ENCODE results near the gene PRPF38B.
A peak's percentile ranks its signal among the peaks of the same experiment; 100 is the strongest.
"Not testable (repeated sequence)": the region's sequence is repeated elsewhere in the genome, so short reads cannot be mapped to it uniquely, and the experiment has no call there.

The PRPF38B gene

GRCh38 chr1:108679586-108680213, 12.4 kb upstream of the PRPF38B start:
- DNase-seq, result no peak

GRCh38 chr1:108681701-108682100, 10.4 kb upstream of the PRPF38B start:
- DNase-seq, result peak; percentile 3

DNA sequence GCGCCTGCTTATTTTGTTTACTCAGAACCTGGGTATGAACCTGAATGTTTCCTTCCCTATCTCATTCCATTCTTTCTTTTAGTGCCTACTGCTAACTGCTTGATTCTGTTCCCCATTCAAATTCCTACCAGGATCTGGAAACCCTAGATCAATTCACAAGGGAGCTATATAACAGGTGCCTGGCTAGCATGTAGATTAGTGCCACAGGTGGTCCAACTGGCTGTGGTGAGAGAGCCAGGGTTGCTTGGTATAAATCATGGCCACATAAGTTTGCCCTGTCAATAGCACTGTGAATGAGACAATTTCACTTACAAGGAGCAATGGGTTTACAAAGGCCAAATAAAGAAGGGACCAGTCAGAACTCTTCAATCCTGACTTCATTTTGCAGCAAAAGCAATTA, 6.6 kb upstream of the PRPF38B start:
- DNase-seq, result no peak

- DNase-seq, result peak; percentile 71
These were observed 5.3 kb upstream of the PRPF38B start for GRCh38 chr1:108686614-108687313.

DNA sequence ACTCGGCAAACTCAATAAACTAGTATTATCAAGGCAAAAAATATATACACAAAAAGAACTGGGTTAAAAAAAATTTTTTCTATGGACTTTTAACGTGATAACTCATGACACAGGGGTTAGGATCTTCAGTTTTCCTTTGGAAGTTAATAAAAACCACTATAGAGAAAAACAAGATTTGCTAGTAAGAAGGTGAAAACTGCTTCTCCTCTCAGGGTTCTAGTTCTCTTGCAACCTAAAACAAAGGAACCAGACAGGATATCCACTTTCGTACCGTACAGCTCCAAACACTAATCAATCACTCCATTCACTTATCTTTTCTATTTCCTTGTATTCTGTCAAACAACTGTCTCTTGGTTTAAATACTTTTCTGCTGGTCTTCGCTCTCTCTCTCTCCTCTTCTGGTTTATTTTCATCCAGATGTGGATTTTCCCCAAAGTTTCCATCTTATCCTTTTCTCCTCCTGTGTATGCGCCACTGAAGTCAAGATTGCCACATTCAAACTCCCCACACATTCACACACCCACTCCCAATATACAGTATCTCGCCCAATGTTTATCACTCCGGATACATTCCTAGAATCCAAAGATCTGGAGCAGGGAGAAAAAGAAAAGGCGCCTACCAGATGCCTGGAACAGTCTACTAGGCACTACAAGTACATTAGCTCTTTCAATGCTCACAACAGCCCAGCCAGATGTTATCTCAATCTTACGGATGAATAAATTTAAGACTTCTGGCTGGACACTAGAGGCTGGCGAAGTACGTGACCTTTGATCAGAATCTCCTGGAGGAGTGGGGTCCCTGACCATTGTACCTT, 775 bp upstream of the PRPF38B start:
- no peak for DNase-seq

DNA sequence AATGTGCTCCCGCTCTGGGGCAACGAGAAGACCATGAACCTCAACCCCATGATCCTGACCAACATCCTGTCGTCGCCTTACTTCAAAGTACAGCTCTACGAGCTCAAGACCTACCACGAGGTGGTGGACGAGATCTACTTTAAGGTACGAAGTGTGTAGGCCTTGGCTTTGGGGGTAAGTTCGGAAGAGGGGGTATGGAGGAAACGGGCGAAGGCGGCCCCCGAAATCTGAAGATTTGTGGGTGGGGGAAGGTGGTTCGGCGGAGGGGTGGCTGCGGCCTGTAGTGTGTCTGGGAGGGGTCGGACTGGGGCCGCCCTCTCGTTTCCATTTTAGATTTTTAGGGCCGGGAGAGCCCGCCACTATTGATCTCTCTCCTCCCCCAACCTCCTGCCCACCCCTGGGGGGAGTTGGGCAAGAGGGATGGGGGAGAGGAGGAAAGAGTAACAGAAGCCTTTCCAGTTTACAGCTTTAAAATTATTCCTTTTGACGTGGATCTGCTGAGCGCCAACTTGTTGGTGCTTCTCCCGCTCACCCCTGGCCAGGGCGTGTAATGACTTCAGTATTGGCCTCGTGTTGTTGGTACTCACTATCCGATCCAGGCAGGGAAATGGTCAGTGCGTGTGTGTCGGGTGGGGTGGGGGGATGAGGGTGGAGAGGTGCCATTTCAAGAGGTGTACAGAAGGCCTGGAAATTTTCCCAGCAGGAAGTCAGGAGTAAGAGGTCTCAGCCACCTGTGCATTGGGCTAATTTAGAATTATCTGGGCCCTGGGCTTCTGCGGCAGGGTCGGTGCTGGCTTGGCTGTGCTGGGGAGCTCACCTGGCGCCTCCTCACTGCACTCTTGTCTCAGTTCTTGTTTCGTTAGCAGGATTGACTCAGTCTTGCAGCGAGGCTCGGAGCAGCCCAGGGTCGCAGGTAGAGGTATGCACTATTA, 880 bp downstream of the PRPF38B start:
- peak; percentile 77 for DNase-seq

GRCh38 chr1:108695535-108695934, 3.4 kb downstream of the PRPF38B start:
- no peak for DNase-seq

GRCh38 chr1:108699375-108700332, 7.5 kb downstream of the PRPF38B start:
- DNase-seq, result no peak

- no peak for DNase-seq
These were observed 9.2 kb downstream of the PRPF38B start for GRCh38 chr1:108701176-108701849.

DNA sequence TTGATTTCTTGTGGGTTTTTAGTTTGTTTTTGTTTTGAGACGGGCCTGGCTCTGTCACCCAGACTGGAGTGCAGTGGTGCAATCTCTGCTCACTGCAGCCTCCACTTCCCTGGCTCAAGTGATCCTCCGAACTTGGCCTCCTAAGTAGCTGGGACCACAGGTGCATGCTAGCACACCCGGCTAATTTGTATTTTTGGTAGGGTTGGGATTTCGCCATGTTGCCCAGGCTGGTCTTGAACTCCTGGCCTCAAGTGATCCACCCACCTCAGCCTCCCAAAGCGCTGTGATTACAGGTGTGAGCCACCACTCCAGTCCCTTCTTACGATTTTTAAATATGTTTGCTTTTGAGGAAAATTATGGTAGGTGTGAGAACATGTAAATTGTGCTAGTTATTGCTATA, 10.0 kb downstream of the PRPF38B start:
- not testable (repeated sequence) for DNase-seq

GRCh38 chr1:108703939-108704338, 11.8 kb downstream of the PRPF38B start:
- peak; percentile 10 for DNase-seq

DNA sequence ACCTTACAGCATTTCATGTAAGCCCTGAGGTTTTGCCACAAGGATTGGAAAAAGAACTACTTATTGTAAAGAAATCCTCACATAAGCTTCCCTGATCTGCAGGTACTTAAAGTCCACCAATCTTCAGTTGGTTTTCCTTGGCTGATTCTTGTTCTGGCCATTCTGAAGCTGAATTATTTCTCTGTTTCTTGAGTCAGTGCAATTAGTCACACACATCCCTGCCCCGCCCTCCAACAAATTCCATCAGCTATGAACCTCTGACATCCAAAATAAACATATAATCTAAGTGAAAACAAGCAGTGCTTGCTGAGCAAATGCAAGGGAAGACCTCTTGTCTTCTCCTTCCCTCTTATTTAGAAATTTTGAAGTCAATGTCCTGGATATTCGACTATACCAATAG, 12.4 kb downstream of the PRPF38B start:
- peak; percentile 69 for DNase-seq

DNA sequence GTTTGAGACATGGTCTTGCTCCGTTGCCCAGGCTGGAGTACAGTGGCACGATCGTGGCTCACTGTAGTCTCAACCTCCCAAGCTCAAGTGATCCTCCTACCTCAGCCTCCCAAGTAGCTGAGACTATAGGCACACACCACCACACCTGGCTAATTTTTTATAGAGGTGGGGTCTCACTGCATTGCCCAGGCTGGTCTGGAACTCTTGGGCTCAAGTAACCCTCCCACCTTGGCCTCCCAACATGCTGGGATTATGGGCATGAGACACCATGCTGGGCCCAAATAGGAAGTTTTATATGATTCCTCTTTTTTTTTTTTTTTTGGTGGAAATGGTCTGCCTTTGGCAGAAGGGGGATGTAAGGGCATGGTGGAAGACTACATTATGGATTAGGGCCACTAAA, 14.5 kb downstream of the PRPF38B start:
- DNase-seq, result no peak

DNA sequence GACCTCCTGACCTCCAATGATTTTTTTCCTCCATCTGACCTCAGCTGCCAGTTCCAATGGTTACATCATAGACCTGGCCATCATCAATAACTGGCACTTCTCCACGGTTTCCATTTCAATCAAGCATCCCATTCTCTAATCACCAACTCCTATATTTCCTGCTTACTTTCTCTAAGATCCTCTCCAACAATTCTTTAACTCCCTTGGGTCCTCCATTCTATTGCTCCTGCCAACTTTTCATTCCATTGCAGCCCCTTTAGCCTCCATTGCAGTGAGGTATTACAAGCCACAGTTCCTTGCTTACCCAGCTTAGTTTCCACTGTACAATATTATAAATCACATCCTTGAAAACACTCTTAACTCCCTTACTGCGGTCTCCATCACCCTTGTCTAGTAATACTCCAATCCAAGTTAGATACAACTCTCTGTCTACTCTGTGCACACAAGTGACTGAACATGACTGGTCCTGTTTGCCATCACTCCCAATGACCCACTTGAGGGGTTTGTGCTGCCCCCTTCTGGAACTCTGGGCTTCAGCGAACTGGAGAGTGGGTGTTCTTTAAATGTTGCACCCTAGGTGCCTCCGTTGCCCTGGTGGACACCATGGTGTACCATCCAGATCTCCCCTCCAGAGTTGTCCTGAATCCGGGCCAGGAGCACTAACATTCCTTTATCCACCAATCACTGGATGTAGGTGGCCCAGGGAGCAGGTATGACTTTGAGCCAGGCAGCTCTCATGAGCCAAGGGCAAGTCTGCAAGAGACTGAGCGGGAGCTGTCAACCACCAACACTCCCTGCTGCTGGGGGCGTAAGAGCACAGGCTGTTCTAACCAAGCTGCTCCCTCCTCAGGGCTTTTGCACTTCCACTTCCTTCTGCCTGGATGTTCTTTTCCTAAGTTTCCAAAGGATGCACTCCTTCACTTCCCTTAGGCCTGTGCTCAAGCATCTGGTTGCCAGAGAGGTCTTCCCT, 16.9 kb downstream of the PRPF38B start:
- DNase-seq, result peak; percentile 42

- peak; percentile 17 for DNase-seq
These were observed 20.6 kb downstream of the PRPF38B start, which contains the start of gene FNDC7 for GRCh38 chr1:108712606-108713150. TSS of gene FNDC7 (plus strand) at chr1:108712908. CDS start at chr1:108712934, 26 bp downstream.

- DNase-seq, result no peak
These were observed 23.8 kb downstream of the PRPF38B start for GRCh38 chr1:108715932-108716331.

DNA sequence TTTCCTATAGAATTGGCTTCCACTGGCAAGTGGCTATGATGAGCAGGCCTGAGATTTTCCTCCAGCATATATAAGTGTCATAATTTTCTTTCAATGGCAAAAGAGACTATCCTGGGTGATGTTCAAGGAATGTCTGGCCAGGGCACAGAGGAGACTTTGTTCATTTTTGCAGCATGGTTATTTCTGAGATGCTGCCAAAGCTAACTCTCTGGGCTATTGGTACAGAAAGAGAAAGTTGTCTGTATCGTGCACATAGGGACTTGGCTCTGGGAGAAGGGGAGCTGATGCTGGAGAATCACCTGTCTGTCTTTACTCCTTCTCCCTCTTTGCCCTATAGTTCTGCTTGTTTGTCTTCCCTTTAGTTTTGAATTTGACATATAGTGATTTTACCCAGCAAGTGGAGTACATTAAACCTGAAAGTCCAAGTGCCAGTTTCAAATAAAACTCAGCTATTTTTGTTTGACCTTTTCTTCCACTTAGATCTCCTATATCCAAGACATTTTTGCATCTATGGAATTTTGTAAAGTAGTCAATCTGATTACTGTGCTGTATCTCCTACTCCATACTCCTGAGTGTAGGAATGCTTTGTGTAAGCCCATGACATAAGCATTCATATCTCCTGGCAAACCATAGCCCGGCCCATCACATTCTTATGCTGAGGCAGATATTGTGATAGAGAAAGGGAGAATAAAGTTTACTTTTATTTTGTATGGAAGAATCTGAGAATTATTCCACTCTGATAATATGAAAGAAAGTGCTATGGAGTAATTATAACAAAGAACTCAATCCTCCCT, 24.5 kb downstream of the PRPF38B start:
- DNase-seq, result peak; percentile 20

DNA sequence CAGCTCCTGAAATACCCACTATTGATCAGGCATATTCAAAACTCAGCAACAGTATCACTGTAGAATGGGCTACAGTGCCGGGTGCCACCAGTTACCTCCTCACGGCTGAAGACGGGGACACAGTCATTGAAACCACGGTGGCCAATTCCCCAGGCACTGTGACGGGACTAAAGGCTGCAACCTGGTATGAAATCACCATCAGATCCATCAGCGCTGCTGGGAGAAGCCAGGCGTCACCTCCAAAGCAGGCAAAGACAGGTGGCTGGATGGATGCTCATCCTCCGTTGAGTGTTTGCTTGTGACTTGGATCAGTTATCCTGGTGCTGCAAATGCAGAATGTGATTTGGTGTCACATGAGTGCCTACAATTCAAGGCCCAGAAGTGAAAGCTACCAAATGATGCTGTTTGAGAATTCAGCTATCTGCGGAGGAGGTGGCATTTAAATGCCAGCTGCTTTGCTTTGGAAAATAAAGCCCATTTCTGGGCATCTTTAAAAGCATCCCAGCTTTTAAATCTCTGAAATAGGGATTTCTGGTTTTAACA, 25.7 kb downstream of the PRPF38B start:
- no peak for DNase-seq
